ENCODE results near the gene PCSK4. TPM values are rescaled to one million over a fixed set of nuclear protein-coding genes. Genes with fewer than 3 reads are reported as not detected.
A peak's percentile ranks its signal among the peaks of the same experiment; 100 is the strongest.
"Not testable (repeated sequence)": the region's sequence is repeated elsewhere in the genome, so short reads cannot be mapped to it uniquely, and the experiment has no call there.

Gene PCSK4
- total RNA-seq, 2 experiments from 2014 or later, result 8.3 to 13.0 TPM

- no TSS peak for BruUV-seq (replicated peaks)
- peak; percentile 77 for DNase-seq (ENCODE audit: low spot score)
- H3K4me2 ChIP-seq (ENCODE audit: low read length), result peak overlapping the region; percentile 38; the same call in 1 of the 2 replicates
Measured at GRCh38 chr19:1503089-1503924, 13.2 kb upstream of the PCSK4 start.

GRCh38 chr19:1502433-1503088 is 12.4 kb upstream of the PCSK4 start:
- ChIA-PET CTCF (ENCODE audit: unreplicated experiment) (no interaction called here), POLR2A (no interaction called here)
- Histone ChIP-seq H3K36me3 (ENCODE audit: insufficient read depth, low read length) (no peaks in the 10 kb centered on the region), H4K20me1 (ENCODE audit: insufficient read depth, low read length) (no peaks in the 10 kb centered on the region), H3K4me1 (ENCODE audit: insufficient read depth, low read length, poor library complexity, severe bottlenecking) (no peaks in the 10 kb centered on the region), H3K4me3 (ENCODE audit: low read depth, low read length, poor library complexity, severe bottlenecking) (no peak overlapping the region), H2AFZ (ENCODE audit: low read length) (peak overlapping the region; percentile 60; the same call in 1 of the 2 replicates), H3K9me2 (ENCODE audit: insufficient read depth, low read length) (no peaks in the 10 kb centered on the region), H3K27ac (ENCODE audit: low read depth, low read length, poor library complexity, severe bottlenecking) (no peak overlapping the region), H3K9me3 (ENCODE audit: low read length) (no peaks in the 10 kb centered on the region), H3K79me2 (ENCODE audit: insufficient read depth, low read depth, low read length) (no peaks in the 10 kb centered on the region), H3K4me2 (ENCODE audit: low read length) (no peak overlapping the region)
- intact Hi-C loops (cut with micrococcal nuclease; ENCODE audit: unreplicated experiment), result no loop called here
- TF ChIP-seq CTCF (conservative IDR thresholded peaks at IDR 0.05; ENCODE audit: low read length), result no peak
- no peak for DNase-seq (ENCODE audit: low spot score)
- BruUV-seq (replicated peaks), result no TSS peak

More at GRCh38 chr19:1503089-1503924, 13.2 kb upstream of the PCSK4 start:
- Histone ChIP-seq H3K79me2 (ENCODE audit: insufficient read depth, low read depth, low read length) (no peaks in the 10 kb centered on the region), H4K20me1 (ENCODE audit: insufficient read depth, low read length) (no peaks in the 10 kb centered on the region), H3K9me2 (ENCODE audit: insufficient read depth, low read length) (no peaks in the 10 kb centered on the region), H3K9me3 (ENCODE audit: low read length) (no peaks in the 10 kb centered on the region), H3K4me1 (ENCODE audit: insufficient read depth, low read length, poor library complexity, severe bottlenecking) (peaks cover under 1% of the 10 kb centered on the region), H3K4me3 (ENCODE audit: low read depth, low read length, poor library complexity, severe bottlenecking) (peak overlapping the region; percentile 10), H2AFZ (ENCODE audit: low read length) (peak overlapping the region; percentile 60; the same call in 1 of the 2 replicates), H3K27ac (ENCODE audit: low read depth, low read length, poor library complexity, severe bottlenecking) (no peak overlapping the region), H3K36me3 (ENCODE audit: insufficient read depth, low read length) (no peaks in the 10 kb centered on the region)
- POLR2A ChIA-PET, result no interaction called here
- CTCF ChIA-PET (ENCODE audit: unreplicated experiment), result no interaction called here
- TF ChIP-seq EZH2phosphoT487 (IDR thresholded peaks at IDR 0.05; ENCODE audit: borderline replicate concordance, low read depth, low read length) (no peak), CTCF (conservative IDR thresholded peaks at IDR 0.05; ENCODE audit: low read length) (peak; percentile 84)
- intact Hi-C loops (cut with micrococcal nuclease; ENCODE audit: unreplicated experiment), result no loop called here

GRCh38 chr19:1501200-1501595 is 11.0 kb upstream of the PCSK4 start:
- BruUV-seq (replicated peaks), result no TSS peak
- H3K36me3 ChIP-seq (ENCODE audit: insufficient read depth, low read length), result no peaks in the 10 kb centered on the region
- intact Hi-C loops (cut with micrococcal nuclease; ENCODE audit: unreplicated experiment), result no loop called here
- H3K4me1 ChIP-seq (ENCODE audit: insufficient read depth, low read length, poor library complexity, severe bottlenecking), result no peaks in the 10 kb centered on the region
- H2AFZ ChIP-seq (ENCODE audit: low read length), result no peak overlapping the region
- no peak for DNase-seq (ENCODE audit: low spot score)
- no peaks in the 10 kb centered on the region for H3K9me2 ChIP-seq (ENCODE audit: insufficient read depth, low read length)
- H3K27ac ChIP-seq (ENCODE audit: low read depth, low read length, poor library complexity, severe bottlenecking), result no peak overlapping the region
- no peaks in the 10 kb centered on the region for H3K9me3 ChIP-seq (ENCODE audit: low read length)
- H4K20me1 ChIP-seq (ENCODE audit: insufficient read depth, low read length), result no peaks in the 10 kb centered on the region
- no peak for TF ChIP-seq CTCF (conservative IDR thresholded peaks at IDR 0.05; ENCODE audit: low read length)
- TF ChIP-seq EZH2phosphoT487 (IDR thresholded peaks at IDR 0.05; ENCODE audit: borderline replicate concordance, low read depth, low read length), result no peak
- POLR2A ChIA-PET, result no interaction called here
- CTCF ChIA-PET (ENCODE audit: unreplicated experiment), result no interaction called here
- no peak overlapping the region for H3K4me3 ChIP-seq (ENCODE audit: low read depth, low read length, poor library complexity, severe bottlenecking)
- no peaks in the 10 kb centered on the region for H3K79me2 ChIP-seq (ENCODE audit: insufficient read depth, low read depth, low read length)
- H3K4me2 ChIP-seq (ENCODE audit: low read length), result no peak overlapping the region

- BruUV-seq (replicated peaks); H3K36me3 ChIP-seq (ENCODE audit: insufficient read depth, low read length); CTCF ChIA-PET (ENCODE audit: unreplicated experiment); H3K27ac ChIP-seq (ENCODE audit: low read depth, low read length, poor library complexity, severe bottlenecking); H2AFZ ChIP-seq (ENCODE audit: low read length); H3K9me3 ChIP-seq (ENCODE audit: low read length); H3K4me3 ChIP-seq (ENCODE audit: low read depth, low read length, poor library complexity, severe bottlenecking); H3K4me1 ChIP-seq (ENCODE audit: insufficient read depth, low read length, poor library complexity, severe bottlenecking); DNase-seq (ENCODE audit: low spot score); intact Hi-C loops (cut with micrococcal nuclease; ENCODE audit: unreplicated experiment); H3K79me2 ChIP-seq (ENCODE audit: insufficient read depth, low read depth, low read length); H4K20me1 ChIP-seq (ENCODE audit: insufficient read depth, low read length); H3K9me2 ChIP-seq (ENCODE audit: insufficient read depth, low read length); POLR2A ChIA-PET; H3K4me2 ChIP-seq (ENCODE audit: low read length): not testable (repeated sequence)
Measured at GRCh38 chr19:1499231-1499630, 9.1 kb upstream of the PCSK4 start.

Data from OCI-LY7 (cell line).